ENCODE results near the gene ANKS1B.

ANKS1B gene

DNA sequence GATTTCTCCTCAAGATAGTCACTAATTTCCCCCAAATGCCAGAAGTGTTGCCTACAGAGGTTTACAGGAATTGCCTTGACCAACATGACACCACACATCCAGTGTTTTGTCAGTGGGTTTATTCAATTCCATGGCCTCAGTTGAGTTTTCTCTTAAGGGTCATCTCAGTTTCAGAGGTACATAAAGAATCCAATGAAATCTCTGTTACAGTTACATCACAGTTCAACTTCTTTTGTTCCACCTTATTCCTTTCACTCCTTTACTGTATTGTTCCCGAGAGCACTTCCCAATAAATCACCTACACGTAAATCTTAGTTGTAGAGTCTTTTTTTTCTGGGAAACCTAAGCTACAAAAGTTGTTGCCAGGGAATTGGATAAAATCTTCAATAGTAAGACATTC, 410.8 kb downstream of the ANKS1B start:
- DNase-seq (ENCODE audit: low spot score) = no peak

DNA sequence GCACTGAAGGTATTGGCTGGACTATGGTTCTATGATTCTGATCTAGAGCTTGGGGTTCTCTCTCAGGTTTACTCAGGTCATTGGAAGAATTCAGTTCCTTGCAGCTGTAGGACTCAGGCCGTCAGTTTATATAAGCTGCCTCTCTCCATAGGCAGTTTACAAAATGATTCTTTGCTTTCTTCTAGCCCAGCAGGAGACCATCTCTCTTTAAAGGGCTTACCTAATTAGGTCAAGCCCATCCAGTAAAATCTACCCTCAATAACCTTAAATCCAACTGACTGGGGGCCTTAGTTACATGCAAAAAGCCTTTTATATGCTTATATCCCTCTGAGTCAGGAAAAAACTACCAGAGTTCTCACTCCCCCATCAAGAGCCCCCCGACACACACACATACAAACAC, 417.7 kb downstream of the ANKS1B start:
- DNase-seq (ENCODE audit: low spot score) = no peak

DNA sequence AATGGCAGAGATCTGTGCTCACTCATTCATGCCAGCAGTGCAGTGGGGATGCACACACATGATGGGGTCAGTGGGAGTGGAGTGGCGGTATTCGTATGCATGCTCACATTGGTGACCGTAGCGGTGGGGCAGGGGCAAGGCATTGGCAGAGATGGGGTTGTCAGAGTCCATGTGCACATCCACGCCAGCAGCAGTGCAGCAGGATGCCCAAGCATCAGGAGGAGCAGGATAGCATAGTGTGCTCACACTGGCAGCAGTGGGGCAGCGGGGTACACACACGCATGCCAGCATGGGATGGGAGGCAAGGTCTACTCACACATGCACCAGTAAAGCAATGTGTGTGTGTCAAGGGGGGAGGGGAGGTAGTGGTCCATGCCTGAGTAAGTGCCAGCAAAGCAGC, 426.6 kb downstream of the ANKS1B start:
- DNase-seq (ENCODE audit: low spot score) = no peak

DNA sequence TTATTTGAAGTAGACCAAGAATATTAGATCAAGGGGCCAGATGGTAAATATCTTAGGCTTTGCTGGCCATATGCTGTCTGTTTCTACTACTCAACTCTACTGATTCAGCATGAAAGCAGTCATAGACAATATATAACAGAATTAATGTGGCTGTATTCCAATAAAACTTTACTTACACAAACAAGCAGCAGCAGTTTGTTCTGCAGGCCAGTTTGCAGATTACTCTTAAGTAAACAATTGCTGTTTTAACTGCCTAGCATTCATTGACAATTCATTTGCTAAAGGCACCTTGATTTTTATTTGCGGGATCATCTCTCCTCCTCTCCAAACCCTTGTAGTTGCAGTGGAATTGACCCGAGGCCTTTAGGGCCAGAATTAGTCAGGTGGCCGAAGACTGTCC, 431.3 kb downstream of the ANKS1B start:
- no peak for DNase-seq (ENCODE audit: low spot score)

DNA sequence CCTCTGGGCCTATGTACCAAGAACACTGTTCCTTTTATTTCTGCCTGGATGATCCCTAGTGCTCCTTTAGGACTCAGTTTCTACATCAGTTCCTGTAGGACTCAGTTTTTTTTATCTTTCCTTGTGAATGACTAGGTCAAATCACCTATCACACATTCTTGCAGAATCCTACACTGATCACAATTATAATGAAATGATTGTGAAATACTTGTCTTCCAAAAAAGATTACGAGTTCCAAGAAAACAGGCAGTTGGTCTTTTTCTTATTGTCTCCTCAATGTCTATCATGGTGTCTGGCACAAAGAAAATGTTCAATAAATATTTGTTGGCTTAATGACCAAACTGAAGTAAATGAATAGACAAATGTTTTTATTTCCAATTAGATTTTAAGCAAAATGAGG, 432.7 kb downstream of the ANKS1B start:
- no peak for DNase-seq (ENCODE audit: low spot score)

DNA sequence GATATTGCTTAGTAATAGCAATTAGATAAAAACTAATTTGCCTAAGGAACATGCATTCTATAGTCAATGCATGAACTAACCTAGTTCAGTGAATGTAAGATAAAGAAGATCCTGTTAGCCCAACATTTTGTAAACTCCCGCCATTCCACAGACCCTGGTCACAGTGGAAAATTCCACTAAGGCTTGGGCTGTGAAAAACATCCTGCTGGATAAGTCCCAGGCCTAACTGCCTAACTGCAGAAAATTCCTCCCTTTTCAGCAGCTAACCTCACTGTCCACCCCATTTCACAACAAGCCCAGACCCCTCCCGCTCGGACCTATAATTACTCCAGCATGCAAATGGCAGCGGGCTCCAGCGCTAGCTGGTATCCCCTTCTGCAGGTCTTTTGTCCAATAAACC, 435.1 kb downstream of the ANKS1B start:
- DNase-seq (ENCODE audit: low spot score) = no peak

DNA sequence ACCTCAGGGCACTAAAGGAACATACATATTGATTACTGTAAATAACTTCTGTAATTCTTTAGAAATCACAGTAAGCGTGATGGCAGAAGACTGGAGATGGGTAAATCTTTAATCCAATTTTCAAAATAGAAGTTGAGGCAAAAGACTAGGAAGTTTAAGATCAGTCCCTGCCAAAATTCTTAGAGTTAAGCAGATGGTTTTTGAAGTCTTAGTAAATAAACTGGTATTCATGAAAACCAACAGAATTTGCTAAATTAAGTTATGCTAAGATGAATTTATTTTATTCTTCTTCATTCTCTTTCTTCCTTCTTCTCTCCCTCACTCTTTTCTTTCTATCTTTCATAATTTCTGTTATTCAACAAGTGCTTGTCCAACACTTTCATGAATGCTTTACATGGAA, 435.5 kb downstream of the ANKS1B start:
- no peak for DNase-seq (ENCODE audit: low spot score)

DNA sequence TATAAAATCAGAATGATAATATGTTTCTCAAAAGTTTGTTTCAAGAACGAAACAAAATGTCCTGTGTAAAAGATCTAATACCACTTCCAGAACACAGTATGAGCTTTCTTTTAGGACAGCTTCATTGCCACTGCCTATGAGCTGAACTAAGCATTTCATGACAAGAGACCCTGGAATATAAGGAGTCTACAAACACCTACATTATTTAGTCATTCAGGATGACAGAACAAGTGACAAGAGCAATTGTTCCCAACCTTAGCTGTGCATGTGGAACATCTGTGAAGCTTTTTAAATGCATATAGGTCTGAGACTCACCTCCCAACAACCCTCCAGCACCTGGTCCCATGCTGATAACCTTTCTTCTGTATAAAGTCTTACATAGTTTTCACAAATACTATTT, 440.3 kb downstream of the ANKS1B start:
- no peak for DNase-seq (ENCODE audit: low spot score)

DNA sequence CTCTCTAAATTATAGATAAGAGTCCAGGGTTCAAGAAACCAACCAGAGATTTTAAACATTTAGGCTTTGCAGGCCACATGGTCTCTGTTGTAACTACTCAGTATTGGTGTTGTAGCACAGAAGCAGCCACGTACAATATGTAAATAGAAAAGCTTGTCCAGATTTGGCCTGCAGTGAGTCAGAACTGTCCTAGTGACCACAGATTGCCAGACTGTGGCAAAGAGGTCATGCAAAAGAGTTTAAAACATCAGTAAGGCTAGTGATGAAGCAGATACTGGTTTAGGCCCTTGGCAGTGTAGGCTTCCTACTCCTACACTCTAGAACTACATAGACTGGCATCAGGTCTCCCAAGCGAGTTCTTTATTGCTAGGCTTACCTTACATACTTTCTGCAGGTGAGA, 454.8 kb downstream of the ANKS1B start:
- no peak for DNase-seq (ENCODE audit: low spot score)

DNA sequence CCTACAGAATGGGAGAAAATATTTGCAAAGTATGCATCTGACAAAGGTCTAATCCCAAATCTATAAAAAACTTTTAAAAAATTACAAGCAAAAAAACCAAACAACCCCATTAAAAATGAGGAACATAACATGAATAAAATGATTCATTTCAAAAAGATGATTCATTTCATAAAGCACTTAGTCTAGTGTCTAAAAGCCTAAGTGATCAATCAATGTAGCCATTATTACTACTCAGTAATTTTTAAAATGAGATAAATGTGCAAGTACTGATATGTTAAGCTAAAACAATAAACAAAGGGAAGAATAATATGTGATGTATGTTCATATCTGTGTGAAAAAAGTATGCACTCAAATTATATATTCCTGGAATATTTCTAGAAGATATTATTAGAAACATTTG, 456.3 kb downstream of the ANKS1B start:
- DNase-seq (ENCODE audit: low spot score) = no peak

DNA sequence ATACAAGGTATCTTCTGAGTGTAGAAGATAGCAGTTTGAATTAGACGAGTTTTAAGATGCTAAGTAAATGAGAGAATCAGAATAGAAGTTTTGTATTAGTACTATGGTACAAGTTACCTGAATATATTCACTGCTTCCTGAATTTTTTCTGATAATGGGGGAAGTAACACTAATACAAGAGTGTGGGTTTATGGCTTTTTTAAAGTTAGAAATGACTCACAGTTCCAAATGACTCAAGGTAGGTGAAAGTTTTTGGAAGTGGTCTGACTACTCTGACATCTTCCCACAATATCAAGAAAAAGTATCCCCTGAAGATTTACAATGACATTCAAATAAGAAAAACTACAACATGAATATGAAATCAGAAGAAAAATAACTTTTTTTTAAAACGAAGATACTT, 460.9 kb downstream of the ANKS1B start:
- no peak for DNase-seq (ENCODE audit: low spot score)

DNA sequence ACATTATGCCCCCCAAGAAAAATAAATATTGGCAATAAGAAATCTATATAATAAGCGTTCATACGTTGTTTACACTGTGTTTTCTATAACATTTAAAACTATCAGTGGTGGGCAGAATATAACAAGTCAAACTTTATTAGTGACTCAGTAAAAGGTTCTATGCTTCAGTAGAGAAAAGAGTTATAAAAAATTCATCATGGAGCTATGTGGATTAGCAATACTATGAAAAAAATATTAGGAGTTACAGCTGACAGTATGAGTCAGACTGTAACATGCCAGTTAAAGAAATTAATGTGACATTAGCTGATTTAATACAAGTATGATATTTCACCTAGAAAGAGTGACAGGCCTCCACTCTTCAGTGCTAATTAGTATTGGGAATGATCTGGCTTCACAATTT, 462.3 kb downstream of the ANKS1B start:
- no peak for DNase-seq (ENCODE audit: low spot score)

DNA sequence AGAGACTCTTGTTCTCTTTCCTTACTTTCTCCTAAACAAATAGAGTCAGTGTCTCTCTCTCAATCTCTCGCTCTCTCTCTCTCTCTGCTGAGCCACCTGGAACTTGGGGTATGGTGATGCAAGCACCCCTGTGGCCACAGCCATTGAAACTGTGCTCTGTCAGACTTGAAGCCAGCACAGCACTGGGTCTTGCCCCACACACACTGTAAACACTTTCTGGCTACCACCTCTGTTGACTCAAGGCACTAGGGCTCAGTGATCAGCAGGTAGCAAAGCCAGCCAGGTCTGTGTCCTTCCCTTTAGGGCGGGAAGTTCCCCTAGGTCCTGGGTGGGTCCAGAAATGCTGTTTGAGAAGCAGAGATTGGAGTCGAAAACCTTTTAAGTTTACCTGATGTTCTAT, 463.1 kb downstream of the ANKS1B start:
- DNase-seq (ENCODE audit: low spot score) = no peak

DNA sequence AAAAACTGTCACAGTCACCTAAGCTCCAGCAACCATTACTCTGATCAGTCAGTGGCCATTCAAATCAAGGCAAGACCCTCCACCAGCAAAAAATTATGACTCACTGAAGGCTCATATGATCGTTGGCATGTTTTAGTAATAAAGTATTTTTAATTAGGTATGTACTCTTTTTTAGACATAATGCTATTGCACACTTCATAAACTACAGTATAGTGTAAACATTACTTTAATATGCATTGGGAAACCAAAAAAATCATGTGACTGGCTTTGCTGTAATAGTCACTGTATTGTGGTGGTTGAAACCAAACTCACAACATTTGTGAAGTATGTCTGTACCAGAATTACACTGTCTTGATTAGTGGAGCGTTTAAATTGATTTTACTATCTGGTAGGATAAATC, 471.7 kb downstream of the ANKS1B start:
- no peak for DNase-seq (ENCODE audit: low spot score)

DNA sequence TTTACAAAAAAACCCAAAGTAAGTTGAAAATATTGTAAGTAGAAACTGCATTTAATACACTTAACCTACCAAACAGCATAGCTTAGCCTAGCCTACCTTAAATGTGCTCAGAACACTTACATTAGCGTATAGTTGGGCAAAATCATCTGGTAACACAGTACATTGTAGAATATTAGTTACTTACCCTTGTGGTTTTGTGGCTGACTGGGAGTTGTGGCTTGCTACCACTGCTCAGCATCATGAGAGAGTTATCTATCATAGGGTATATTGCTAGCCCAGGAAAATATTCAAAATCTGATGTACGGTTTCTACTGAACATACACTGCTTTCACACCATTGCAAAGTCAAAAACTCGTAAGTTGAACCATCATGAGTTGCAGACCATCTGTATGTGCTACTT, 478.9 kb downstream of the ANKS1B start:
- DNase-seq (ENCODE audit: low spot score) = no peak

DNA sequence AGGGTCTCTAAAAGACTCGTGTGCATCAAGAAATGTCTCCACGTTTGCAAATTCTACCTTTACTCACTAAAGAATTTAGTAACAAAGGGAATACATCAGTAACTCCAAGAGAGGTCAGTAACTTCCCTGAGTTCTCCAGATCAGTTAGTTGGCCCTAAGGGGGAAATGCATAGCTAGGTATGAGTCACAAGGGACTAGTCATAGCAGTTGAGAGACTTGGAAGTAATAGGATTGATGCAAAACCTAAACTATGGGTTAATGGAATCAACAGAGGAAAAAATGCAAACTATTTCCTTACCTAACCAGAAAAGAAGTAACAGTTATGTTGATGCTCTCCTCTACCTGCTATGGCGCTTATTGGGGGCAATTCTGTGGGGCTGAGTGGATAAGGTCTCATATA, 486.0 kb downstream of the ANKS1B start:
- no peak for DNase-seq (ENCODE audit: low spot score)

DNA sequence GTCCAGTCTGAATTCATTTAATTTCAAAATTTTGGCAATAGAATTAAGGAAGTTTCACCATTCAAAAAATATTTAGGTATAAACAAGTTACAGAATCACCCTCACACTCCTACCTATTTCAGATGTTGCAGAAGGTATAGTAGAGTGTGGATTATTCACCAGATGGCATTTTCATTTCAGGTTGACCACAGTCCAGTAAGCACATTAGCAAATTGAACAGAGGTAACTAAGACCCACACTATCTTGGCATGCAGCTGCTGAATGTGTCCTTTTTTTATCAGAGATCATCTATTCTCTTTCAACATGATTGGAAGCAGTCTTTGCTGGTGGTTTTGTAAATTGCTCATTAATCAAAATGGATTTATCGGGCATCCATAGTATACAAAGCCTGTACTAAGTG, 488.9 kb downstream of the ANKS1B start:
- DNase-seq (ENCODE audit: low spot score) = no peak

DNA sequence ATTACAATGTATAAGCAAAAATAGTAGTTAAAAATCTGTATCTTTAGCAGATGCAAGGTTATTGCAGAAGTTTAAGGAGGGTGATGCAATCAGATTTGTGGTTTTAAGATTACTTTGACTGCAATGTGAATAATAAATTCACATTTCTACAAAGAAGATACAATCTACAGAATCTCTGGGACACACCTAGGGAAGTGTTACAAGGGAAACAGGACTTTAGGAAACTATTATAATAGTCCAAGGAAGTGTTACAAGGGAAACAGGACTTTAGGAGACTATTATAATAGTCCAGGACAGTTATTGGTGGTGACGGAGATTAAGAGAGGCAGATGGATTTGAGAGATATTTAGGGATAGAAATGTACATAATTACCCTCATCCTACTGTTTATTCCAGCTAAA, 491.5 kb downstream of the ANKS1B start:
- DNase-seq (ENCODE audit: low spot score) = no peak

DNA sequence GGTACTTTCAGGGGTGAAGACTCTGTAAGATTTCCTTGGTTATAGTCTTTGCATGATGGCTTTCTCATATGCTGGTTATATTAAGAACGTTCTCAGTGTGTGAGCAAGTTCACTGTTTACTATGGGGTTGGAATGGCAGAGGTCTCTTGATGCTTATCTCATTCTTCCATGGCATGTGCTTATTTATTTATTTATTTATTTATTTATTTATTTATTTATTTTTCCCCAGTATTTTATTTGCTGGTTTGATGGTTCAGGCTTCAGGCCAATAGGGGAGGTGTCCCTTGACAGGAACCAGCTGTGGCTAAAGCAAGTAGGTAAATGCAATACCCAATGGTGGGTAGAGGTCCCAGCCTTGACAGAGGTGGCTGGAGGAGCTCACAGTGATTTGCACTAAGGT, 498.5 kb downstream of the ANKS1B start:
- no peak for DNase-seq (ENCODE audit: low spot score)

DNA sequence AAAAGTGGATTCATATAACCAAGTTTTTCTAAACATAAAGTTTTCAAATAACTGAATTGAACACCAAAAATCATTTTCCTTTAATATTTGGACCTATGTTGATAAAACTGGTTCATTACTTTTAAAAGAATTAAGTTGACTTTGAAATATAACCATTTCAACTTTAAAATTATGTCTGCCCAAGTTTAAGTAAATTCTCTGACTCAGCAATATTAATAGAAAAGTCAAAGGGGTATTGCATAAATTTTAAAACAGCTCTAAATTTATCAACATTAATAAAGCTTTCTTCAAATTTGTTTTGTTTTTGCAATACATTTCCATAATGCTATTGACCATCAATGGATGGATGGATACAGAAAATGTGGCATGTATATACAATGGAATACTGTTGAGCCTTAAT, 505.6 kb downstream of the ANKS1B start:
- DNase-seq (ENCODE audit: low spot score) = no peak

DNA sequence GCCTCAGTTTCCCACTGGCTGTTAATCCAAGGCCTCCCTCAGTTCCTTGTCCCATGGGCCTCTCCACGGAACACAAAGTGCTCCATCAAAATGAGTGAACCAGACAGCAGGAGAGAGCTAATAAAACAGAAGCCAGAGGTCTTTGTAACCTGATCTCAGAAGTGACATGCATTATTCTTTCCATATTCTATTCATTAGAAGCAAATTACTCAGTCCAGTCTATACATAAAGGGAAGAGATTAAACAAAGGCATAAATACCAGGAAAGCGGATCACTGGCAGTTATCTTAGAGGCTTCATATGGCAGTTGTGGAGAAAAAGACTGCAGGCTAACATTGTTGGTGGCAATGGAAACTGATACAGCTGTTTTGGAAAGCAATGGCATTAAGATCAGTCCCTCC, 507.8 kb downstream of the ANKS1B start:
- DNase-seq (ENCODE audit: low spot score) = no peak

DNA sequence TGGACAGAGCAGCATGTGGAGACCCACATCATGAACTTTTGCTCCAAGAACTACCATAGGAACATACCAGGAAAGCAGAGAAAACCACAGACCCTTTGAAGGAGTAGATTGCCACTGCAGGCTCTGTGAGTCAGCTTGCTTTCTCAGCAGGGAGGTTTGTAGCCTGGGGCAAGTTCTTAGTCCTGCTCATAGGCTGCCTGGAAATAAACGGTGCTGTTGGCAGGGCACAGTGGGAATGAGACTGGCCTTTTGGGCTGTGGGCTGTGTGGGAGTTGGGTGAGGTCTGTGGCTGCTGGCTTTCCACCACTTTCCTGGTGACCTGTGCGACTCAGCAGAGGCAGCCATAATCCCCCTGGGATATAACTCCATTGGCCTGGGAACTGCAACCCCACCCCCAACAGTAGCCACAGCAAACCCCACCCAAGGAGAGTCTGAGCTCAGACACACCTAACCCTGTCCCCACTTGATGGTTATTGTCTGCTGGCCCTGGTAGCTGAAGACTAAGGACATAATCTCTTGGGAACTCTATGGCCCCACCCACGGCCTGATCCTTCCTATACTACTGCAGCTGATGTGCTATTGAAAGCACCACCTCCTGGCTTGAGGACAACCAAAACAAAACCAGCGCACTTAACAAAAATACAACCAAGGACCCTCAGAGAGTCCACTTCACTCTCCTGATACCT, 529.2 kb downstream of the ANKS1B start:
- DNase-seq (ENCODE audit: low spot score) = no peak

DNA sequence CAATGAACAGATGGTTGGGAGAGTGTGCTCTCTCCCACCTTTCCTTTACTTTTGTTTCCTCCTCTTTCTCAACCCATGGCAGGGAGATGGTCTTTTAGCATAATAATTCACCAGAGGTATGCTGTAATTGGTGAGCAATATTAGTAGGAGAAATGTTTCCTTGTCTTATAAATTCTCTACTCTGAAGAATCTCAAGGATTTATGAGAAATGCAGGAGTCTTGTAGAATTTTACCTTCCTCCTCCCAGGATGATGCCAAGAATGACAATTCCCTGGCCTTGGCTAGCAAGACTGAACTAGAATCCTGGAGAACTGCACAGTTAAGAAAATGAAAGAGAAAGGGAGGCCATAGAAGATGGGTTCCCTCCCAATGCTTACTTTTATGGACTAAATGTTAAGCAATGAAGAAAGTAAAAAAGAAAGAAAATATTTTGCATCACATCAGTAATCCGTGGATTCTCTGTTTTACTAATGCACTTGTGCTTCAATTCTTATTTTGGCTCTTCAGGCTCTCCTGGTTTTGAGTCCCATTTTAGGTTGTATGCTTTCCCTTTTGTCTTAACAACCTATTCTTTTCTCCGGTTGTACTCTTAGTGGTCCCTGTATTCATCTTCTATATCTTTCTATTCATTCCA, 530.1 kb downstream of the ANKS1B start:
- no peak for DNase-seq (ENCODE audit: low spot score)

DNA sequence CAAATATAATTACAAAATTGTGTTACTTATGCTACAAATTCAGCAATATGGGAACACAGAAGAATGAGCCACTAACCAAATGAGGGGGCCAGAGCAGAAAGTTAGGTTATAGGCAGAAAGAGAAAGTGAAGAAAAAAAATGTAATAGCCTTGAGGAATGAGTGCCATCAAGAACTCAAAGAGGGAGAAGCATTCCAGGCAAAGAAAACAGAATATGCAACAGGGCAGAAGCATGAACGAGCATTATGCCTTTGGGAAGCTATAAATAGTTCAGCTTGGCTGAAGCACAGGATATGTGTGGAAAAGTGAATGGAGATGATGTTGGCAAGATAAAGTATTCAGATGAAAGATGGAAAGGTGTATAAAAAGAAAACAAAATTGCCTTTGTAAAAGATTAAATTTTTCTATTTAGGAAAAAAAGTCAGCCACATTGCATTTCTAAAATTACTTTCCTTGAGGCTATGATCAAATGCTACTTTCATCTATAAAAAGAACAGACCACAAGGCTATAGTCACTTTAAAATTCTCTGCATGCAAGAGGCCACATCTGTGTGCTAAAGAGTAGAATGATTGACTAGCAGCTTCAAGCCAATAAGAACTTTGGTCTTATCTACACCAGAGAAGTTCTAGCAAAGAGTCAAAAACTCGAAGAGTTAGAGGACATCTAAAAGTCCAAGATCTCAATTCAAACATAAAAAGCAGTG, 530.7 kb downstream of the ANKS1B start:
- no peak for DNase-seq (ENCODE audit: low spot score)

All from CD4-positive, alpha-beta T cell treated with Interleukin-6 at 100 ng/mL for 8 hours (primary cell).